Measurements from ENCODE around the gene SPRR1A. TPM values are rescaled to one million over a fixed set of nuclear protein-coding genes. Genes with fewer than 3 reads are reported as not detected.

The SPRR1A gene
- total RNA-seq, 4 donors from 2014 or later: not detected

GRCh38 chr1:152972196-152972886 lies 11.5 kb upstream of the SPRR1A start:
- Histone ChIP-seq H3K36me3 (no peaks in the 10 kb centered on the region), H3K4me1 (no peaks in the 10 kb centered on the region), H3K4me3 (no peak overlapping the region), H3K9me3 (no peaks in the 10 kb centered on the region), H3K27me3 (no peaks in the 10 kb centered on the region), H3K27ac (no peak overlapping the region)
- TF ChIP-seq, protein P1, sequence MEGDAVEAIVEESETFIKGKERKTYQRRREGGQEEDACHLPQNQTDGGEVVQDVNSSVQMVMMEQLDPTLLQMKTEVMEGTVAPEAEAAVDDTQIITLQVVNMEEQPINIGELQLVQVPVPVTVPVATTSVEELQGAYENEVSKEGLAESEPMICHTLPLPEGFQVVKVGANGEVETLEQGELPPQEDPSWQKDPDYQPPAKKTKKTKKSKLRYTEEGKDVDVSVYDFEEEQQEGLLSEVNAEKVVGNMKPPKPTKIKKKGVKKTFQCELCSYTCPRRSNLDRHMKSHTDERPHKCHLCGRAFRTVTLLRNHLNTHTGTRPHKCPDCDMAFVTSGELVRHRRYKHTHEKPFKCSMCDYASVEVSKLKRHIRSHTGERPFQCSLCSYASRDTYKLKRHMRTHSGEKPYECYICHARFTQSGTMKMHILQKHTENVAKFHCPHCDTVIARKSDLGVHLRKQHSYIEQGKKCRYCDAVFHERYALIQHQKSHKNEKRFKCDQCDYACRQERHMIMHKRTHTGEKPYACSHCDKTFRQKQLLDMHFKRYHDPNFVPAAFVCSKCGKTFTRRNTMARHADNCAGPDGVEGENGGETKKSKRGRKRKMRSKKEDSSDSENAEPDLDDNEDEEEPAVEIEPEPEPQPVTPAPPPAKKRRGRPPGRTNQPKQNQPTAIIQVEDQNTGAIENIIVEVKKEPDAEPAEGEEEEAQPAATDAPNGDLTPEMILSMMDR (IDR thresholded peaks at IDR 0.05): no peak
- no peak for TF ChIP-seq POLR2A (IDR thresholded peaks at IDR 0.05)
- intact Hi-C loops (cut with DNase I; ENCODE audit: low total_unique reads): no loop called here
- no peak for DNase-seq

DNA sequence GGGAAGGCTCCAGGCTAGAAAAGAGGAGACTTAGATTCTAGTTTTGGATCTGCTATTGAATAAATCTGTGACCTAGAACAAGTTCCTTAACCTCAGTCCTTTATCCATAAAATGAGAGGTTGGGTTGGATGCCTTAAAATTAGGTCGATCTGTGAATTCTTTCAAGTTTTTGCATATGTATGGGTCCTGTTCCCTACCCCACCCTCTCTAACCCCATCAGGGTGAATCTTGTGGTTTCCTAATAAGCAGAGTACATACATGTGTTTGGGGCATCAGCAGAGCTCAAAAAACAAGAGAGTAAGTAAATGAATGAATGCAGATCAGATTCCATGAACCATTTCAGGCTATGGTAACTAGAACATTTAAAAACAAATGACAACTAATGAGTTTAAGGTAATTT lies 7.2 kb upstream of the SPRR1A start:
- DNase-seq: no peak
- H3K4me3 ChIP-seq: no peak overlapping the region
- no peak overlapping the region for H3K27ac ChIP-seq
- intact Hi-C loops (cut with DNase I; ENCODE audit: low total_unique reads): no loop called here
- H3K4me1 ChIP-seq: no peaks in the 10 kb centered on the region
- no peaks in the 10 kb centered on the region for H3K27me3 ChIP-seq
- no peaks in the 10 kb centered on the region for H3K9me3 ChIP-seq
- H3K36me3 ChIP-seq: no peaks in the 10 kb centered on the region
- no peak for TF ChIP-seq POLR2A (IDR thresholded peaks at IDR 0.05)
- TF ChIP-seq, protein P1 (IDR thresholded peaks at IDR 0.05): no peak

- Histone ChIP-seq H3K36me3 (no peaks in the 10 kb centered on the region), H3K4me1 (no peaks in the 10 kb centered on the region), H3K27me3 (no peaks in the 10 kb centered on the region), H3K9me3 (no peaks in the 10 kb centered on the region), H3K4me3 (no peak overlapping the region), H3K27ac (no peak overlapping the region)
- TF ChIP-seq, protein P1 (IDR thresholded peaks at IDR 0.05): no peak
- TF ChIP-seq POLR2A (IDR thresholded peaks at IDR 0.05): no peak
- DNase-seq: no peak
- intact Hi-C loops (cut with DNase I; ENCODE audit: low total_unique reads): no loop called here
These were observed 6.3 kb upstream of the SPRR1A start for GRCh38 chr1:152977614-152978013.

DNA sequence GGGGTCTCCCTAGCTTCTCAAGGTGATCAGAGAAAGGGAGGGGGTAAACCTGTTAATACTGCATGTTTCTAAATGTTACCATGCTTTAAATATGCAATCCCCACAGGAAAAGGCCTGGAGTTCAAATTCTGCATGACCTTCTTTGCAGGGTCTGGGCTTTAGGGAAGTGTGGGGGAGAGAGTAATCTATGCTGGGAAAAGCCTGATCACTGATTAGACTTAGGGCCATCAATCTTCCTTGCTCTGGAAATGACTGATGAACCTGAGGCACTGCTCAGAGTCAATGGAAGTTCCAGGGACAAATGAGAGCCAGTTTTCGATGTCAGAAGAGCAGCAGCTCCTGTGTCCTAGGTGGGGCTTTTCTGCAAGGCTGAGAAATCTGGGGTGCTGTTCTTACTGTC lies 3.2 kb upstream of the SPRR1A start:
- no peak for DNase-seq
- no peak for TF ChIP-seq POLR2A (IDR thresholded peaks at IDR 0.05)
- TF ChIP-seq, protein P1 (IDR thresholded peaks at IDR 0.05): no peak
- intact Hi-C loops (cut with DNase I; ENCODE audit: low total_unique reads): no loop called here
- no peaks in the 10 kb centered on the region for H3K36me3 ChIP-seq
- no peak overlapping the region for H3K27ac ChIP-seq
- no peaks in the 10 kb centered on the region for H3K27me3 ChIP-seq
- no peaks in the 10 kb centered on the region for H3K9me3 ChIP-seq
- H3K4me3 ChIP-seq: no peak overlapping the region
- H3K4me1 ChIP-seq: no peaks in the 10 kb centered on the region

DNA sequence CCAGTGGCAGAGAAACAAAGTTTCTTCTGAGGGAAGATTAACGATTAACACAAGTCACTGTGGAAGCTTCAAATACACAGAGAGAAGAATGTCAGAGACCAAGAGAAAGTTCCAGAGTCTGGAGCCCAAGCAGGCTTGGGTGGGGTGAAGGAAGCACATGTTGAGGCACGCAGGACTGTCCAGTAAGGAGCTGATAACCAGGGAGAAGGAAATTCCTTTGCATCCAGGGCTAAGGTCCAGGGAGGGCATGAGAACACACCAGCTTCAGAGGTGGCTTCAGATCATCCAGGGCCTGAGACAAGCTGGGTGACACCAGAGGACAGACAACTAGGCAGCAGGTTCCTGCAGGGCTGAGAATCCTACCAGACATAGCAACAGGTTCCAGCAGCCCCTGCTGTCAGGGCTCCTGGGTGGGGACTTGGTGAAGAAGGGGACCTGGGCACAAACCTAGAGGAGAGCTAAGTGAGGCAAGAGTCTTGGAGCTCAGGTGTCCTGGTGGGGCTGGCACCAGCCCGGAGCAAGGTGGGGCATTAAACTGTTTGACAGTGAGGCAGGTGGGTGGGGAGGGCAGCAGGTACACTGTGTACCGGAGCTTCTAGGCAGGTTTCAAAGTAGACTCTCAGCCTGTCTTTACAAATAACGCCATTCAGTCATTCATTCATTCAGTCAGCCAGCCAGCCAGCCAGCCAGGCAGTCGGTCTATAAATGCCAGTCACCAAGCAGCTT lies 2.6 kb upstream of the SPRR1A start:
- no peaks in the 10 kb centered on the region for H3K27me3 ChIP-seq
- no peak overlapping the region for H3K27ac ChIP-seq
- no peak for DNase-seq
- no peak overlapping the region for H3K4me3 ChIP-seq
- no peaks in the 10 kb centered on the region for H3K4me1 ChIP-seq
- TF ChIP-seq, protein P1 (IDR thresholded peaks at IDR 0.05): no peak
- no peak for TF ChIP-seq POLR2A (IDR thresholded peaks at IDR 0.05)
- no peaks in the 10 kb centered on the region for H3K9me3 ChIP-seq
- no peaks in the 10 kb centered on the region for H3K36me3 ChIP-seq
- intact Hi-C loops (cut with DNase I; ENCODE audit: low total_unique reads): no loop called here
